ENCODE data around the gene CCDC192.

Gene CCDC192

DNA sequence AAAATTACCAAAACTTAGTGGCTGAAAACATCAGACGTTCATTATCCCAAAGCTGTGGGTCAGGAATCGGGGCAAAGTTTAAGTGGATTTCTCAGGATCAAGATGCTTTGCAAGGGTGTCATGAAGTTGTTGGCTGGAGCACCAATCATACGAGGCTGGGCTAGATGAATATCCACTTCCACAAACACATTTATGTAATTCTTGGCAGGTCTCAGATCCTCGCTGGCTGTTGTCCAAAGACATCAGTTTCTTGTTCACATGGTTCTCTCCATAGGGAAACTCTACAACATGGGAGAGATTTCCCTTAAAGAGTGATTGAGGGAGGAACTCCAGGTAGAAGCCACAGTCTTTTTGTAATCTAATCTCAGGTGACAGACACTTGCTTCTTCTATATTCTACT lies 20.2 kb upstream of the CCDC192 start:
- H3K36me3 ChIP-seq = no peaks in the 10 kb centered on the region
- H3K9me3 ChIP-seq = no peaks in the 10 kb centered on the region
- no peak overlapping the region for H3K4me3 ChIP-seq (ENCODE audit: low read depth, low read length)
- TF ChIP-seq, protein P1, sequence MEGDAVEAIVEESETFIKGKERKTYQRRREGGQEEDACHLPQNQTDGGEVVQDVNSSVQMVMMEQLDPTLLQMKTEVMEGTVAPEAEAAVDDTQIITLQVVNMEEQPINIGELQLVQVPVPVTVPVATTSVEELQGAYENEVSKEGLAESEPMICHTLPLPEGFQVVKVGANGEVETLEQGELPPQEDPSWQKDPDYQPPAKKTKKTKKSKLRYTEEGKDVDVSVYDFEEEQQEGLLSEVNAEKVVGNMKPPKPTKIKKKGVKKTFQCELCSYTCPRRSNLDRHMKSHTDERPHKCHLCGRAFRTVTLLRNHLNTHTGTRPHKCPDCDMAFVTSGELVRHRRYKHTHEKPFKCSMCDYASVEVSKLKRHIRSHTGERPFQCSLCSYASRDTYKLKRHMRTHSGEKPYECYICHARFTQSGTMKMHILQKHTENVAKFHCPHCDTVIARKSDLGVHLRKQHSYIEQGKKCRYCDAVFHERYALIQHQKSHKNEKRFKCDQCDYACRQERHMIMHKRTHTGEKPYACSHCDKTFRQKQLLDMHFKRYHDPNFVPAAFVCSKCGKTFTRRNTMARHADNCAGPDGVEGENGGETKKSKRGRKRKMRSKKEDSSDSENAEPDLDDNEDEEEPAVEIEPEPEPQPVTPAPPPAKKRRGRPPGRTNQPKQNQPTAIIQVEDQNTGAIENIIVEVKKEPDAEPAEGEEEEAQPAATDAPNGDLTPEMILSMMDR (IDR thresholded peaks at IDR 0.05; ENCODE audit: low read depth, low read length) = no peak
- no peak for DNase-seq
- no peaks in the 10 kb centered on the region; the same call in 1 of the 2 replicates for H3K27me3 ChIP-seq
- no peaks in the 10 kb centered on the region for H3K4me1 ChIP-seq

DNA sequence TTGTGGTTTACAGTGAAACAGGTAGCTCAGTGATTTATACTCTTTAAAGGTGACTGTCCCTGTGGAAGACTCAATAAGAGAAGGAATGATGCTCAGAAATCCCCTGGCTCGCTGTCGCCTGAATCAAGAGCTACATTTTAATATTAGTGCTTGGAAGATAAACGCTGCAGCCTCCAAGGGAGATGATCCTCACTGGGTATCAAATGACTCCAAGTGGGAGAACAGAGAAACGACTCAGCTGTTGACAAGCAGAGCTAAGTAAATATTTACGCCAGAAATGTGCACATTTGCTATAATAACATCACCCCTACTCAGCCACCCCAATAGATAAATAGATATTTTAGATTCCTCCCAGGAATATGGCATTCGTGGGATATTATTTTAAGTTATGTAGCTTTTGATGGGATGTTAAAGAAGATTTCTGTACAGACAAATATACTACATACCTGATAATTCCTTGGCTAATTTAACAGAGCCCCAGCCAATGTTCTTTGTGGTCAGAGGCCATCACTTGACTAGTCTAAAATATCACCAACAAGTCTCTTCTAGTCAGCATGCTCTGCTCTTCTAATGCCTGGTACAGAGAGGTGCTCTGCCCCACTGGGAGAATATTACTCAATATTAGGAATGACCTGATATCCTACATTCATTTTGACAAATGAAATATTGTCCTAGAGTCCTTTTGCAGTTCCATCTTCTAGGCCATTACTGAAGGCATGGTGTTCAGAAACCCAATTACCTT lies 18.3 kb upstream of the CCDC192 start:
- H3K9me3 ChIP-seq = no peaks in the 10 kb centered on the region
- H3K36me3 ChIP-seq = no peaks in the 10 kb centered on the region
- no peak overlapping the region for H3K4me3 ChIP-seq (ENCODE audit: low read depth, low read length)
- no peaks in the 10 kb centered on the region; the same call in 1 of the 2 replicates for H3K27me3 ChIP-seq
- TF ChIP-seq, protein P1 (IDR thresholded peaks at IDR 0.05; ENCODE audit: low read depth, low read length) = no peak
- H3K4me1 ChIP-seq = no peaks in the 10 kb centered on the region
- DNase-seq = no peak

DNA sequence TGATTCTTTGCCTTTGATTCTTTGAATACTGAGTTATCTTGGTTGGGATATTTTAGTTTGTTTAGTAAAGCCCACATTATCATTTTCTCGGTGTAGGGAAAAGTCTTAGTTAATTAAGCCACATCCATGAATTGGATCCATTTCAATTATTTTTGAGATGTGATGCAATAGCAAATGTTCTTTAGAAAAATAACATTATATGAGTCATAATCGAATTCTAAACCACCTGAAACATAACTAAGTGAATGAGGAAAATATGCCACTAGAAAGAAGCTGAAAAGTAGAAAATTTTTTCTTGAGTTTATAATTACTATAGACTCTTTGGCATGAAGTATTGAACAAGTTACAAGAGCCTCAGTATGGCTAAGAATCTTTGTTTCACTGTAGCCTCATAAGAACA lies 17.5 kb upstream of the CCDC192 start:
- Histone ChIP-seq H3K27me3 (no peaks in the 10 kb centered on the region), H3K4me3 (ENCODE audit: low read depth, low read length) (no peak overlapping the region), H3K9me3 (no peaks in the 10 kb centered on the region), H3K36me3 (no peaks in the 10 kb centered on the region), H3K4me1 (no peaks in the 10 kb centered on the region)
- no peak for DNase-seq
- TF ChIP-seq, protein P1 (IDR thresholded peaks at IDR 0.05; ENCODE audit: low read depth, low read length) = no peak

DNA sequence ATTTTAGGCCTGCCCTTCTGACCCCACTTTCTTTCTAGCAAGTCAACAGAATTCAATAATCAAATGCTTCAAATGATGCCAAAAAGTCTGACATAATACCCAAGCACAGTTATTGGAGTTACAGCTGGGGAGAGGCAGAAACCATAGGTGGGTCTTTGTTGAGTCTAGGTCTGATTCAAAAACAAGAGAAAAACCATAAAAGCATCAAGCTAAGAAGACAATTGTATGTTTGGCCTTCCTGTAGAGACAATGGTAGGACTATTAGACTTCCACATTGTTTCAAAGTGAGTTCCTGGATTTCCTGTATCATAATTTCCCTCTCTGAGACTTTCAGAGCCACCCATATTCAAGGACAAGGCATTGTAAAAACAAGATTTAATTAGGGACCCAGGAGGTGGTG lies 16.8 kb upstream of the CCDC192 start:
- H3K36me3 ChIP-seq = no peaks in the 10 kb centered on the region
- no peak for DNase-seq
- no peaks in the 10 kb centered on the region for H3K4me1 ChIP-seq
- TF ChIP-seq, protein P1 (IDR thresholded peaks at IDR 0.05; ENCODE audit: low read depth, low read length) = no peak
- no peaks in the 10 kb centered on the region for H3K9me3 ChIP-seq
- no peaks in the 10 kb centered on the region for H3K27me3 ChIP-seq
- H3K4me3 ChIP-seq (ENCODE audit: low read depth, low read length) = no peak overlapping the region

DNA sequence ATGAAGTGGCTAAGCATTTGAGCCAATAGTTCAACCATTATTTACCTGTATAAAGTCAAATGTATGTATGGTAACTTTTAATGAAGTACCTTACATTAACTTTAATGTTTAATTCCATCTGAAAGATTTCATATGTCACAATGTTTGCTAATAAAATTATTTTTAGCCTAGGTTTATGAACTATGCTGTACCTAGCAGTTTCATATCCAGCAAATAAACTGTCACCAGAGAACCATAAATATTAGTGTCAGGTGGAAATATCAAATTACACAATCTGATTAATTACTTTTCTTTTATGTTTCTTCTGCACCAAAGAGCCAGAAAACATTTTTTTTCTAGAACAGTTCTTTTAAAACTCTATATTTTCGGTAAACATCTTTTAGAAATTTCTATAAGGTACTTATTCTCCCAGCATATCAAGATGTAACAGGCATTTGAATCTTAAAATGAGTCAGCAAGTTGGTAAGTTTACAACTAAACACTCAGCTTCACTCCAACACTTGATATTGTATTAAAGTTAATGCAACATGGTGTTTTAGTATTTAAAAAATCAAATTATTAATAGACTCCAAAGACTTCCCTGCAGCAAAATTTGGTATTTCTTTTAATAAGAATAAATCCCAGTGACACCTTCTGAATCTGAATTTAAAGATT lies 8.5 kb upstream of the CCDC192 start:
- no peak for DNase-seq
- TF ChIP-seq, protein P1 (IDR thresholded peaks at IDR 0.05; ENCODE audit: low read depth, low read length) = no peak
- Histone ChIP-seq H3K4me1 (no peaks in the 10 kb centered on the region), H3K27me3 (peaks cover 2% of the 10 kb centered on the region; the same call in 1 of the 2 replicates), H3K36me3 (no peaks in the 10 kb centered on the region), H3K4me3 (ENCODE audit: low read depth, low read length) (no peak overlapping the region), H3K9me3 (no peaks in the 10 kb centered on the region)

DNA sequence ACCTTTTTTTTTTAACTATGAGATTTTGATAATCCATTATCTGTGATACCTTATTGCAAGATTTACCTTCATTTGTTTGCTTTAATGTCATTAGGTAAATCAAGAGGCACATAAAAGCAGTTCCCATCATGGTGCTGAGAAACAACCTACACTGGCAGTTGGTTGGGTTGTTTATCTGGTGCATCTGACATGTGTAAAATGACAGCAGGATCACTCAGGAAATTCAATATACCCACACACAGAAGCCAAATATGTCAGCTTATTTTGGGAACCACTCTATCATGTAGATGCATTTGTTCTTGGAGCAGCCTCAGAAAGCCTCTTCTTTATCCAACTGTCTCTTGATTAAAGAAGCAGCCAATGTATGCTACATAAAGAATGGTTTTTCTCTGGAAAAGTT lies 7.8 kb upstream of the CCDC192 start:
- peaks cover 2% of the 10 kb centered on the region; the same call in 1 of the 2 replicates for H3K27me3 ChIP-seq
- TF ChIP-seq, protein P1 (IDR thresholded peaks at IDR 0.05; ENCODE audit: low read depth, low read length) = no peak

More for the DNA sequence above, 7.8 kb upstream of the CCDC192 start:
- no peak for DNase-seq
- no peaks in the 10 kb centered on the region for H3K9me3 ChIP-seq
- no peak overlapping the region for H3K4me3 ChIP-seq (ENCODE audit: low read depth, low read length)
- H3K36me3 ChIP-seq = no peaks in the 10 kb centered on the region
- no peaks in the 10 kb centered on the region for H3K4me1 ChIP-seq

All from BE2C (cell line).